Vagina (tissue), 2 donors: ENCODE measurements around the gene AGT.

Source experiments
- POLR2A ChIP-seq, 2 donors: fragments of 450-650 bp; IDR thresholded peaks; one replicate each; pipeline ENCODE4 v1.6.1; 2017; ENCODE audit warnings: antibody characterized with exemption in 2 of 2, mild to moderate bottlenecking in 2 of 2, moderate library complexity in 2 of 2
- TF ChIP-seq, protein P1 (sequence below), 3 experiments: fragments of 450-650 bp in 2 of 3; fragments of 200-600 bp in 1 of 3; sonication (generic) in 1 of 3; IDR thresholded peaks; one replicate each; pipeline ENCODE4 v1.5.1; 2017 to 2019; ENCODE audit warnings: antibody characterized with exemption in 3 of 3, mild to moderate bottlenecking in 2 of 3, moderate library complexity in 2 of 3

DNA sequence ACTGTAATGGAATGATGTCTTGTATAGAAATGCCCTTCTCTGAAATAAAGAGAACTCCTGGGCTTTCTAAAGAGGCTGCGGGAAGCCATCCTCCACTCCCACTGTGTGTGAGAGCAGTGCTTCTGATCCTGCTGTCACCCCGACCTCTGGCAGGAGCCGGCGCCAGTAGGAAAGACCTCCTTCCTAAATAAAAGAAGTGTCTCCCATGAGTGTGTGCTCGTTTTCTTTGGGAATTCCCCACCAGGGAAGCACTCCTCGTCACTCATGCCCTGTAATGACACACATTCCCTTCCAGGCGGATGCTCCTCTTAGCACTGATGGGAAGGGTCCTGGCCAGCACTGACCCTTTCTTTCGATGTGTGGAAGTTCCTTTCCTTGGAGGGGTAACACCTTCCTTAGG, 20.1 kb downstream of the AGT start:
- TF ChIP-seq, protein P1, sequence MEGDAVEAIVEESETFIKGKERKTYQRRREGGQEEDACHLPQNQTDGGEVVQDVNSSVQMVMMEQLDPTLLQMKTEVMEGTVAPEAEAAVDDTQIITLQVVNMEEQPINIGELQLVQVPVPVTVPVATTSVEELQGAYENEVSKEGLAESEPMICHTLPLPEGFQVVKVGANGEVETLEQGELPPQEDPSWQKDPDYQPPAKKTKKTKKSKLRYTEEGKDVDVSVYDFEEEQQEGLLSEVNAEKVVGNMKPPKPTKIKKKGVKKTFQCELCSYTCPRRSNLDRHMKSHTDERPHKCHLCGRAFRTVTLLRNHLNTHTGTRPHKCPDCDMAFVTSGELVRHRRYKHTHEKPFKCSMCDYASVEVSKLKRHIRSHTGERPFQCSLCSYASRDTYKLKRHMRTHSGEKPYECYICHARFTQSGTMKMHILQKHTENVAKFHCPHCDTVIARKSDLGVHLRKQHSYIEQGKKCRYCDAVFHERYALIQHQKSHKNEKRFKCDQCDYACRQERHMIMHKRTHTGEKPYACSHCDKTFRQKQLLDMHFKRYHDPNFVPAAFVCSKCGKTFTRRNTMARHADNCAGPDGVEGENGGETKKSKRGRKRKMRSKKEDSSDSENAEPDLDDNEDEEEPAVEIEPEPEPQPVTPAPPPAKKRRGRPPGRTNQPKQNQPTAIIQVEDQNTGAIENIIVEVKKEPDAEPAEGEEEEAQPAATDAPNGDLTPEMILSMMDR (IDR thresholded peaks at IDR 0.05), result no peak
- TF ChIP-seq POLR2A (IDR thresholded peaks at IDR 0.05), result no peak
